ENCODE measurements around the gene CPA5.

Gene CPA5

GRCh38 chr7:130397051-130397757 is 52.6 kb downstream of the CPA5 start:
- no peak for DNase-seq (ENCODE audit: low read depth in 3 of 3)

GRCh38 chr7:130397758-130398073 is 53.1 kb downstream of the CPA5 start:
- DNase-seq (ENCODE audit: low read depth in 3 of 3), result no peak

- DNase-seq (ENCODE audit: low read depth in 3 of 3), result no peak
Measured at GRCh38 chr7:130398526-130399090, 54.0 kb downstream of the CPA5 start.

- no peak for DNase-seq (ENCODE audit: low read depth in 3 of 3)
Measured at GRCh38 chr7:130400120-130400572, 55.5 kb downstream of the CPA5 start.

GRCh38 chr7:130401101-130401500 is 56.5 kb downstream of the CPA5 start:
- DNase-seq (ENCODE audit: low read depth in 3 of 3), result no peak

- no peak for DNase-seq (ENCODE audit: low read depth in 3 of 3)
Measured at GRCh38 chr7:130401578-130401977, 57.0 kb downstream of the CPA5 start.

- no peak for DNase-seq (ENCODE audit: low read depth in 3 of 3)
Measured at GRCh38 chr7:130405003-130405402, 60.4 kb downstream of the CPA5 start.

- no peak for DNase-seq (ENCODE audit: low read depth in 3 of 3)
Measured at GRCh38 chr7:130409067-130409711, 64.6 kb downstream of the CPA5 start.

- DNase-seq (ENCODE audit: low read depth in 3 of 3), result no peak
Measured at GRCh38 chr7:130409712-130410072, 65.1 kb downstream of the CPA5 start.

GRCh38 chr7:130410868-130411541 is 66.4 kb downstream of the CPA5 start:
- DNase-seq (ENCODE audit: low read depth in 3 of 3), result no peak

GRCh38 chr7:130413201-130413600 is 68.6 kb downstream of the CPA5 start:
- DNase-seq (ENCODE audit: low read depth in 3 of 3), result no peak

- no peak for DNase-seq (ENCODE audit: low read depth in 3 of 3)
Measured at GRCh38 chr7:130415006-130415405, 70.4 kb downstream of the CPA5 start.

- DNase-seq (ENCODE audit: low read depth in 3 of 3), result no peak
Measured at GRCh38 chr7:130417213-130417612, 72.6 kb downstream of the CPA5 start.

GRCh38 chr7:130418306-130418705 is 73.7 kb downstream of the CPA5 start:
- no peak for DNase-seq (ENCODE audit: low read depth in 3 of 3)
